GM23248 (cell line): Measurements from ENCODE around the gene MNAT1. TPM values are rescaled to one million over a fixed set of nuclear protein-coding genes. Genes with fewer than 3 reads are reported as not detected.

Experiments
- DNase-seq: peaks from one replicate; pipeline ENCODE4 v3.0.0-alpha.2; 2015
- H2AFZ ChIP-seq: fragments of 200-600 bp; sonication (generic); 2 replicates; pipeline ENCODE4 v1.6.1; 2016; ENCODE audit warnings: antibody characterized with exemption
- H3F3A ChIP-seq: fragments of 200-600 bp; sonication (generic); 2 replicates; pipeline ENCODE4 v1.6.1; 2016; ENCODE audit warnings: mild to moderate bottlenecking, antibody characterized with exemption, mixed run types; ENCODE audit not compliant: insufficient read depth
- H3K27ac ChIP-seq: fragments of 200-600 bp; sonication (generic); 2 replicates; pipeline ENCODE4 v1.5.1; 2016; ENCODE audit warnings: mild to moderate bottlenecking
- H3K27me3 ChIP-seq: fragments of 200-600 bp; sonication (generic); replicated peaks from 2 replicates; pipeline ENCODE4 v1.6.1; 2016; ENCODE audit warnings: mild to moderate bottlenecking; ENCODE audit not compliant: insufficient read depth
- H3K36me3 ChIP-seq: fragments of 200-600 bp; sonication (generic); 2 replicates; pipeline ENCODE4 v1.6.1; 2016; ENCODE audit warnings: low read depth, mild to moderate bottlenecking
- H3K4me1 ChIP-seq: fragments of 200-600 bp; sonication (generic); 2 replicates; pipeline ENCODE4 v1.6.1; 2016; ENCODE audit warnings: mild to moderate bottlenecking; ENCODE audit not compliant: insufficient read depth
- H3K4me2 ChIP-seq: fragments of 200-600 bp; sonication (generic); one replicate; pipeline ENCODE4 v1.6.1; 2016; ENCODE audit warnings: mild to moderate bottlenecking; ENCODE audit not compliant: unreplicated experiment
- H3K4me3 ChIP-seq: fragments of 200-600 bp; sonication (generic); 2 replicates; pipeline ENCODE4 v1.5.1; 2016; ENCODE audit warnings: mild to moderate bottlenecking
- H3K79me2 ChIP-seq: fragments of 200-600 bp; sonication (generic); 2 replicates; pipeline ENCODE4 v1.6.1; 2016; ENCODE audit warnings: mild to moderate bottlenecking; ENCODE audit not compliant: insufficient read depth
- H3K9ac ChIP-seq: fragments of 200-600 bp; sonication (generic); 2 replicates; pipeline ENCODE4 v1.6.1; 2016; ENCODE audit warnings: mild to moderate bottlenecking
- H3K9me2 ChIP-seq: fragments of 200-600 bp; sonication (generic); 2 replicates; pipeline ENCODE4 v1.6.1; 2016; ENCODE audit warnings: mixed run types, mild to moderate bottlenecking, moderate library complexity; ENCODE audit not compliant: insufficient read depth
- H3K9me3 ChIP-seq: fragments of 200-600 bp; sonication (generic); one replicate; pipeline ENCODE4 v1.6.1; 2017; ENCODE audit warnings: low read depth
- H4K20me1 ChIP-seq: fragments of 200-600 bp; sonication (generic); 2 replicates; pipeline ENCODE4 v1.6.0; 2016; ENCODE audit not compliant: insufficient read depth
- EZH2 ChIP-seq: fragments of 200-600 bp; sonication (generic); IDR thresholded peaks from 2 replicates; pipeline ENCODE4 v1.6.1; 2018; ENCODE audit warnings: antibody characterized with exemption, mild to moderate bottlenecking; ENCODE audit not compliant: insufficient read depth, poor library complexity, severe bottlenecking
- EZH2phosphoT487 ChIP-seq: fragments of 200-600 bp; sonication (generic); IDR thresholded peaks from 2 replicates; pipeline ENCODE4 v1.6.1; 2018; ENCODE audit warnings: antibody characterized with exemption, moderate library complexity, mild to moderate bottlenecking, low read depth; ENCODE audit not compliant: insufficient read depth
- WGBS, 2 experiments: methylation state at CpG; one replicate each; pipeline ENCODE4 v1.1.6; 2015 to 2017; ENCODE audit warnings: low lambda C conversion rate in 2 of 2, low coverage in 1 of 2; ENCODE audit errors: missing lambda C conversion rate in 2 of 2; 5-methylcytosine and 5-hydroxymethylcytosine counted together
- in situ Hi-C: fragments of 300-500 bp; cut with MboI; formaldehyde crosslinking; loops from 2 replicates; pipeline ENCODE4 v1.15.0; 2020
- polyA plus RNA-seq: library from polyadenylated mRNA; unstranded; fragments of >200 nt; fragmentation: Nextera tagmentation; extraction: Ambion mirVana; gene quantifications from 2 replicates; pipeline ENCODE4 v1.2.1, GENCODE V29; 2016
- total RNA-seq: library from RNA; depleted of rRNA; stranded (reverse); fragments of >200 nt; shearing (Covaris generic); gene quantifications from 2 replicates; pipeline ENCODE4 v1.2.3, GENCODE V29; 2014

MNAT1 gene
- total and polyA plus RNA-seq, 2 experiments from 2014 or later = 39.9 to 53.8 TPM

DNA sequence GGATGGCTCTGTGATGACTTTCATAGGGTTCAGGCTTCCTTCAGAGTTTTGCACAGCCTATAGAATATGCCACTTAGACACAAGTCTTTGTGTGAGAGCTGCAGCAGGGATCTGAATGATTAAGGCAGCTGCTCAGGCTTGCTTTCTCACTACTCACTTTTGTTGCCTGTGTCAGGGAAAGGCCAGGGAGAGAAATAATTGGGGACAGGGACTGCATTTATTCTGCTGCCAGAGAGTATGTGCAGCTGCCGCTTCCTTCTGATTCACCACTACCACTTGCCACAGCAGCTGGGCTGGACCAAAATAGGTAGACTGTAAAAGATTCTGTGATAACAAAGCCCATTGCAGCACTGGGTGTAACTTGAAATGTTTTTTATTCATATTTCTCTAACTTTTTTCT is 196.7 kb downstream of the MNAT1 start:
- H4K20me1 ChIP-seq = no peaks in the 10 kb centered on the region
- H3K4me3 ChIP-seq = no peak overlapping the region
- in situ Hi-C loops = no loop called here
- no peak overlapping the region for H3K27ac ChIP-seq
- H3K9me3 ChIP-seq = no peaks in the 10 kb centered on the region
- H3K36me3 ChIP-seq = no peaks in the 10 kb centered on the region
- no peak for TF ChIP-seq EZH2
- TF ChIP-seq EZH2phosphoT487 = no peak
- no peak overlapping the region for H3K9ac ChIP-seq
- H3K4me2 ChIP-seq = no peak overlapping the region
- H3F3A ChIP-seq = no peaks in the 10 kb centered on the region
- H3K27me3 ChIP-seq = no peaks in the 10 kb centered on the region
- H3K9me2 ChIP-seq = no peaks in the 10 kb centered on the region; the same call in 1 of the 2 replicates
- H2AFZ ChIP-seq = no peak overlapping the region
- no peaks in the 10 kb centered on the region; the same call in 1 of the 2 replicates for H3K79me2 ChIP-seq
- H3K4me1 ChIP-seq = no peaks in the 10 kb centered on the region
- DNase-seq = peak; percentile 18
- 83 to 86% methylated on average over 1 of the region's 1 CpG for WGBS, 2 experiments

GRCh38 chr14:60933920-60934655 is 199.5 kb downstream of the MNAT1 start:
- no peak overlapping the region for H3K9ac ChIP-seq
- 92 to 93% methylated on average over 8 of the region's 8 CpGs for WGBS, 2 experiments
- no peak for DNase-seq
- H3K9me2 ChIP-seq = no peaks in the 10 kb centered on the region
- H3K27ac ChIP-seq = no peak overlapping the region
- H3K79me2 ChIP-seq = peaks cover 8% of the 10 kb centered on the region
- no peaks in the 10 kb centered on the region for H4K20me1 ChIP-seq
- H3F3A ChIP-seq = no peaks in the 10 kb centered on the region
- TF ChIP-seq EZH2 (no peak), EZH2phosphoT487 (no peak)
- H3K4me3 ChIP-seq = no peak overlapping the region
- in situ Hi-C loops = no loop called here
- no peaks in the 10 kb centered on the region for H3K4me1 ChIP-seq
- no peaks in the 10 kb centered on the region for H3K36me3 ChIP-seq
- no peaks in the 10 kb centered on the region for H3K9me3 ChIP-seq
- no peak overlapping the region for H2AFZ ChIP-seq
- no peak overlapping the region for H3K4me2 ChIP-seq
- H3K27me3 ChIP-seq = no peaks in the 10 kb centered on the region

DNA sequence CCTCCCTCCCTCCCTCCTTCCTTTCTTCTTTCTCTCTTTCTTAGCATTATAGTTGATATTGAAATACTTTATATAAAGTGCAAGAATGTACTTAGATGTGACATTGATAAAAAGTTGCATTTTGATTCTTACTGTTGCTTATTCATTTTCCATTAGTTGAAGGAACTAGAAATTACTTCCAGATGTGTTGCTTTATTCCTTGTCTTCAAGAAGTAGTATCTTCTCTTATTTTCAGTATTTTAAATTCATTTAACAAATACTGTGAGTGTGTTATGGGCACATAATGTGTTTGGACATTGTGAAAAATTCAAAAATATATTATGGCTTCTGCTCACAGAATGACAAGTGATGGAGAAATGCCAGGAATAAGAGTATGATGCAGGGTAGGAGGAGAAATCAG is 200.8 kb downstream of the MNAT1 start:
- Histone ChIP-seq H3K4me1 (no peaks in the 10 kb centered on the region), H3K27me3 (no peaks in the 10 kb centered on the region), H3K27ac (no peak overlapping the region), H3K4me3 (no peak overlapping the region), H3K79me2 (peaks cover 13% of the 10 kb centered on the region), H2AFZ (no peak overlapping the region), H4K20me1 (no peaks in the 10 kb centered on the region), H3K9me3 (no peaks in the 10 kb centered on the region), H3K36me3 (no peaks in the 10 kb centered on the region), H3K9ac (no peak overlapping the region), H3K4me2 (no peak overlapping the region), H3F3A (no peaks in the 10 kb centered on the region), H3K9me2 (no peaks in the 10 kb centered on the region)
- DNase-seq = no peak
- in situ Hi-C loops = no loop called here
- TF ChIP-seq EZH2phosphoT487 (no peak), EZH2 (no peak)

DNA sequence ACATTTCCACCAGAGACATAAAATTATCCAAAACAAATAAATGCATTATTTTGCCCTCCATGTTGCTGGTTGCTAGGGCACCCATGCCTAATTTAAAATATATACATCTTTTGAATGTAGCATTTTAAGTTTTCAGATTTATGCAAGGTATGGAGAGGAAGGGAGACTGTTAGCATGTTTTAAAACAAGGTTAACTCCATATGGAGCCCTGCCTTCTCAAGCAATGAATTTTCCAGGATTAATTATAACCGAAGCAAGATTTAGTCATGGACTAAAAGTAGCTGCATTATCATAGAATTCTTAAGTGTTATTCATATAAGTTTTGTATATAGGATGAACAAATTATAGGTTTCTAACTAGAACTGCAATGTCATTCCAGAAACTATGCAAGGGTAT is 209.1 kb downstream of the MNAT1 start:
- Histone ChIP-seq H3K9me2 (no peaks in the 10 kb centered on the region), H3K79me2 (peaks cover 15% of the 10 kb centered on the region), H2AFZ (no peak overlapping the region), H3K9me3 (no peaks in the 10 kb centered on the region), H3K27ac (no peak overlapping the region), H3K4me3 (no peak overlapping the region), H3K4me1 (peaks cover 23% of the 10 kb centered on the region), H3K36me3 (no peaks in the 10 kb centered on the region), H3K9ac (no peak overlapping the region; the same call in 1 of the 2 replicates), H4K20me1 (no peaks in the 10 kb centered on the region), H3F3A (peaks cover 17% of the 10 kb centered on the region; the same call in 1 of the 2 replicates), H3K4me2 (peak overlapping the region; percentile 42), H3K27me3 (no peaks in the 10 kb centered on the region)
- 83 to 89% methylated on average over 1 of the region's 1 CpG for WGBS, 2 experiments
- DNase-seq = peak; percentile 3
- in situ Hi-C loops = no loop called here
- TF ChIP-seq EZH2phosphoT487 = no peak
- TF ChIP-seq EZH2 = no peak

DNA sequence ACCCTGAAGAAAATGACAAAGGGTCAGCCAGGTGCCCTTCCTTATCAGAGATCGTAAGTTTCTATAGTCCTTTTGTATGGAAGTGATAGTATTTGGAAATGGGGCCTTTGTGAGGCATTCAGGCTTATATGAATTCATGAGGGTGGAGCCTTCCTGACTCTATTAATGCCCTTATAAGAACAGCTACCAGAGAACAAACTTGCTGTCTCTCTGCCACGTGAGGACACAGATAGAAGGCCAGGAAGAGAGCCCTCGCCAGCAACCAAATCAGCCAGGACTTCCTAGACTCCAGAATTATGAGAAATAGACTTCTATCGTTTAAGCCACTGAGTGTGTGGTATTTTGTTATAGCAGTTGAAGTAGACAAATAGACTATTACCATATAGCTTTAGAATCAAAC is 209.6 kb downstream of the MNAT1 start:
- 54 to 64% methylated on average over 4 of the region's 4 CpGs for WGBS, 2 experiments
- no peak overlapping the region for H3K4me3 ChIP-seq
- H3K4me2 ChIP-seq = no peak overlapping the region
- in situ Hi-C loops = no loop called here
- no peak overlapping the region for H2AFZ ChIP-seq
- H4K20me1 ChIP-seq = no peaks in the 10 kb centered on the region
- TF ChIP-seq EZH2phosphoT487 = no peak
- TF ChIP-seq EZH2 = no peak
- peaks cover 23% of the 10 kb centered on the region for H3K4me1 ChIP-seq
- H3K79me2 ChIP-seq = peaks cover 10% of the 10 kb centered on the region
- no peaks in the 10 kb centered on the region for H3K36me3 ChIP-seq
- peak; percentile 15 for DNase-seq
- H3K9me3 ChIP-seq = no peaks in the 10 kb centered on the region
- no peaks in the 10 kb centered on the region for H3K9me2 ChIP-seq
- H3K27me3 ChIP-seq = no peaks in the 10 kb centered on the region
- no peak overlapping the region for H3K27ac ChIP-seq
- H3K9ac ChIP-seq = no peak overlapping the region
- peaks cover 17% of the 10 kb centered on the region; the same call in 1 of the 2 replicates for H3F3A ChIP-seq
